Activated CD8-positive, alpha-beta memory T cell treated with anti-CD3 and anti-CD28 coated beads, Interleukin-2, amount 50 U/mL, for 48 hours (primary cell): ENCODE data around the gene MEX3B.
"Not testable (repeated sequence)": the region's sequence is repeated elsewhere in the genome, so short reads cannot be mapped to it uniquely, and the experiment has no call there.

Experiments
- DNase-seq: peaks from one replicate; pipeline ENCODE4 v3.0.0-alpha.2; 2020

MEX3B gene

GRCh38 chr15:81995081-81995480 is 50.7 kb downstream of the MEX3B start:
- DNase-seq, result not testable (repeated sequence)

- no peak for DNase-seq
These were observed 53.3 kb downstream of the MEX3B start for GRCh38 chr15:81992523-81992922.
